Rectal smooth muscle tissue (tissue), 1 donor: ENCODE measurements around the gene ATXN2L.
A peak's percentile ranks its signal among the peaks of the same experiment; 100 is the strongest.

Experiments
- H3K27ac ChIP-seq: one replicate; pipeline ENCODE4 v1.7.0; 2013; ENCODE audit warnings: low read depth, low read length, inconsistent platforms
- H3K27me3 ChIP-seq: one replicate; pipeline ENCODE4 v1.7.0; 2013; ENCODE audit warnings: low read length; ENCODE audit not compliant: control insufficient read depth, insufficient read depth
- H3K36me3 ChIP-seq: one replicate; pipeline ENCODE4 v1.7.0; 2013; ENCODE audit warnings: low read length; ENCODE audit not compliant: control insufficient read depth, insufficient read depth
- H3K4me1 ChIP-seq: one replicate; pipeline ENCODE4 v1.7.0; 2013; ENCODE audit warnings: low read length; ENCODE audit not compliant: control insufficient read depth, insufficient read depth
- H3K4me3 ChIP-seq: one replicate; pipeline ENCODE4 v1.7.0; 2013; ENCODE audit warnings: low read length
- H3K9ac ChIP-seq: one replicate; pipeline ENCODE4 v1.7.0; 2013; ENCODE audit warnings: low read length

Gene ATXN2L

GRCh38 chr16:28842696-28843095 is 19.9 kb downstream of the ATXN2L start:
- Histone ChIP-seq H3K9ac (no peak overlapping the region), H3K36me3 (peaks cover 26% of the 10 kb centered on the region), H3K4me3 (no peak overlapping the region), H3K27ac (no peak overlapping the region), H3K27me3 (no peaks in the 10 kb centered on the region), H3K4me1 (peaks cover 17% of the 10 kb centered on the region)

GRCh38 chr16:28843766-28844165 is 21.0 kb downstream of the ATXN2L start:
- Histone ChIP-seq H3K27me3 (no peaks in the 10 kb centered on the region), H3K9ac (no peak overlapping the region), H3K27ac (no peak overlapping the region), H3K36me3 (peaks cover 26% of the 10 kb centered on the region), H3K4me1 (peaks cover 17% of the 10 kb centered on the region), H3K4me3 (no peak overlapping the region)

GRCh38 chr16:28844226-28844885 is 21.6 kb downstream of the ATXN2L start:
- H3K4me3 ChIP-seq, result no peak overlapping the region
- H3K27ac ChIP-seq, result no peak overlapping the region
- H3K27me3 ChIP-seq, result no peaks in the 10 kb centered on the region
- peaks cover 17% of the 10 kb centered on the region for H3K4me1 ChIP-seq
- peaks cover 26% of the 10 kb centered on the region for H3K36me3 ChIP-seq
- H3K9ac ChIP-seq, result no peak overlapping the region

- Histone ChIP-seq H3K27me3 (no peaks in the 10 kb centered on the region), H3K36me3 (peaks cover 26% of the 10 kb centered on the region), H3K9ac (peak overlapping the region; percentile 82), H3K27ac (no peak overlapping the region), H3K4me3 (peak overlapping the region; percentile 88), H3K4me1 (peaks cover 17% of the 10 kb centered on the region)
Observed at GRCh38 chr16:28845293-28845692, 22.5 kb downstream of the ATXN2L start.

- Histone ChIP-seq H3K9ac (peak overlapping the region; percentile 82), H3K4me3 (peak overlapping the region; percentile 88), H3K36me3 (peaks cover 26% of the 10 kb centered on the region)
Observed at GRCh38 chr16:28845761-28846079, 22.9 kb downstream of the ATXN2L start.

GRCh38 chr16:28846080-28846932 is 23.5 kb downstream of the ATXN2L start, which contains the start of gene TUFM:
TSS of gene TUFM (minus strand) at chr16:28846348. CDS start at chr16:28846269, 79 bp downstream.
- H3K27ac ChIP-seq, result peak within 1 kb of the TSS; percentile 84
- H3K27me3 ChIP-seq, result no peaks in the 10 kb centered on the region
- H3K36me3 ChIP-seq, result peaks cover 26% of the 10 kb centered on the region
- peak within 1 kb of the TSS; percentile 94 for H3K9ac ChIP-seq
- H3K4me1 ChIP-seq, result peaks cover 17% of the 10 kb centered on the region
- peak within 1 kb of the TSS; percentile 88 for H3K4me3 ChIP-seq

More at GRCh38 chr16:28845761-28846079, 22.9 kb downstream of the ATXN2L start:
- Histone ChIP-seq H3K4me1 (peaks cover 17% of the 10 kb centered on the region), H3K27ac (peak overlapping the region; percentile 84), H3K27me3 (no peaks in the 10 kb centered on the region)

- H3K27me3 ChIP-seq, result no peaks in the 10 kb centered on the region
- peak overlapping the region; percentile 94 for H3K9ac ChIP-seq
- H3K4me3 ChIP-seq, result peak overlapping the region; percentile 88
- peaks cover 17% of the 10 kb centered on the region for H3K4me1 ChIP-seq
- peaks cover 26% of the 10 kb centered on the region for H3K36me3 ChIP-seq
- H3K27ac ChIP-seq, result peak overlapping the region; percentile 84
Observed at GRCh38 chr16:28846933-28847273, 24.1 kb downstream of the ATXN2L start.

- Histone ChIP-seq H3K27ac (no peak overlapping the region), H3K4me1 (no peaks in the 10 kb centered on the region), H3K27me3 (no peaks in the 10 kb centered on the region)
Observed at GRCh38 chr16:28858421-28858820, 35.6 kb downstream of the ATXN2L start.

GRCh38 chr16:28859326-28859725 is 36.5 kb downstream of the ATXN2L start:
- H3K27me3 ChIP-seq, result no peaks in the 10 kb centered on the region
- H3K27ac ChIP-seq, result no peak overlapping the region
- no peaks in the 10 kb centered on the region for H3K36me3 ChIP-seq
- no peak overlapping the region for H3K4me3 ChIP-seq
- H3K4me1 ChIP-seq, result peaks cover under 1% of the 10 kb centered on the region
- H3K9ac ChIP-seq, result no peak overlapping the region

More at GRCh38 chr16:28858421-28858820, 35.6 kb downstream of the ATXN2L start:
- H3K9ac ChIP-seq, result no peak overlapping the region
- H3K36me3 ChIP-seq, result no peaks in the 10 kb centered on the region
- no peak overlapping the region for H3K4me3 ChIP-seq

GRCh38 chr16:28863929-28864793 is 41.4 kb downstream of the ATXN2L start:
- Histone ChIP-seq H3K4me1 (peaks cover 8% of the 10 kb centered on the region), H3K27ac (peak overlapping the region; percentile 99), H3K4me3 (peak overlapping the region; percentile 98), H3K36me3 (peaks cover 13% of the 10 kb centered on the region), H3K27me3 (no peaks in the 10 kb centered on the region), H3K9ac (peak overlapping the region; percentile 71)

- Histone ChIP-seq H3K27me3 (no peaks in the 10 kb centered on the region), H3K27ac (no peak overlapping the region), H3K4me3 (peak overlapping the region; percentile 98), H3K4me1 (peaks cover 8% of the 10 kb centered on the region), H3K9ac (no peak overlapping the region), H3K36me3 (peaks cover 23% of the 10 kb centered on the region)
Observed at GRCh38 chr16:28865001-28865688, 42.3 kb downstream of the ATXN2L start.
